Gastroesophageal sphincter (tissue), 4 donors: ENCODE results near the gene NEDD4L. TPM values are rescaled to one million over a fixed set of nuclear protein-coding genes. Genes with fewer than 3 reads are reported as not detected.

Experiments used
- ATAC-seq: fragments of 150-250 bp; one replicate; pipeline ENCODE4 v1.9.1; 2016; ENCODE audit warnings: mild to moderate bottlenecking, moderate library complexity
- H3K27ac ChIP-seq, 4 donors: fragments of 200-600 bp; sonication (generic) in 3 of 4; 1 replicate in 3 of 4; 2 replicates in 1 of 4; pipeline ENCODE4 v1.5.1; 2016 to 2019
- H3K27me3 ChIP-seq: fragments of 200-600 bp; sonication (generic); one replicate; pipeline ENCODE4 v1.5.1; 2019
- H3K36me3 ChIP-seq, 2 donors: fragments of 200-600 bp; sonication (generic); one replicate each; pipeline ENCODE4 v1.5.1; 2019; ENCODE audit warnings: control low read depth in 1 of 2
- H3K4me1 ChIP-seq, 3 donors: fragments of 200-600 bp; sonication (generic); 1 replicate in 2 of 3; 2 replicates in 1 of 3; pipeline ENCODE4 v1.5.1; 2016 to 2019; ENCODE audit warnings: control low read depth in 2 of 3
- H3K4me3 ChIP-seq, 2 donors: fragments of 200-600 bp; sonication (generic); one replicate each; pipeline ENCODE4 v1.5.1; 2019; ENCODE audit warnings: mild to moderate bottlenecking in 1 of 2, moderate library complexity in 1 of 2
- H3K9me3 ChIP-seq, 3 donors: fragments of 200-600 bp; sonication (generic); one replicate each; pipeline ENCODE4 v1.5.1; 2017 to 2019; ENCODE audit warnings: control low read depth in 2 of 3
- CTCF ChIP-seq, 4 experiments: fragments of 200-600 bp in 2 of 4; fragments of 450-650 bp in 2 of 4; sonication (generic) in 1 of 4; IDR thresholded peaks; one replicate each; pipeline ENCODE4 v1.5.1; 2017 to 2019; ENCODE audit warnings: antibody characterized with exemption in 4 of 4, mild to moderate bottlenecking in 2 of 4, moderate library complexity in 2 of 4
- EP300 ChIP-seq: sonication (generic); formaldehyde crosslinking; IDR thresholded peaks from one replicate; pipeline ENCODE4 v1.6.1; 2017; ENCODE audit warnings: antibody characterized with exemption, mild to moderate bottlenecking
- POLR2A ChIP-seq, 2 donors: fragments of 450-650 bp; IDR thresholded peaks; one replicate each; pipeline ENCODE4 v1.6.1; 2017; ENCODE audit warnings: antibody characterized with exemption in 2 of 2, mild to moderate bottlenecking in 2 of 2, moderate library complexity in 1 of 2
- POLR2AphosphoS5 ChIP-seq: sonication (generic); formaldehyde crosslinking; IDR thresholded peaks from one replicate; pipeline ENCODE4 v1.6.1; 2017; ENCODE audit warnings: antibody characterized with exemption
- WGBS, 2 donors: methylation state at CpG; one replicate each; pipeline ENCODE4 v1.1.5; 2018; ENCODE audit warnings: low coverage in 1 of 2; 5-methylcytosine and 5-hydroxymethylcytosine counted together
- total RNA-seq, 4 donors: library from RNA; depleted of rRNA; stranded (reverse); fragments of >200 nt; gene quantifications; one replicate each; pipeline ENCODE4 v1.1.0, GENCODE V29; 2016

Gene NEDD4L
- total RNA-seq, 4 donors from 2014 or later = 37.0 to 50.9 (median 43.0) TPM

GRCh38 chr18:58370038-58370580 lies 326.1 kb downstream of the NEDD4L start:
- peaks cover 0 to 96% of the 10 kb centered on the region in 2 donors for H3K36me3 ChIP-seq
- no peak overlapping the region for H3K4me3 ChIP-seq
- no peaks in the 10 kb centered on the region for H3K9me3 ChIP-seq
- ATAC-seq = no peak
- H3K4me1 ChIP-seq = no peaks in the 10 kb centered on the region
- H3K27me3 ChIP-seq = no peaks in the 10 kb centered on the region
- TF ChIP-seq POLR2AphosphoS5 (no peak), EP300 (no peak), CTCF (IDR thresholded peaks at IDR 0.05) (no peak), POLR2A (IDR thresholded peaks at IDR 0.05) (no peak)
- H3K27ac ChIP-seq = no peak overlapping the region
- WGBS, 2 donors = 92 to 93% methylated on average over 8 to 10 of the region's 10 CpGs

GRCh38 chr18:58370612-58371011 lies 326.6 kb downstream of the NEDD4L start:
- no peak for TF ChIP-seq POLR2AphosphoS5
- TF ChIP-seq EP300 = no peak
- no peaks in the 10 kb centered on the region for H3K27me3 ChIP-seq
- no peak for ATAC-seq
- H3K36me3 ChIP-seq = peaks cover 0 to 96% of the 10 kb centered on the region in 2 donors
- H3K27ac ChIP-seq = no peak overlapping the region
- H3K4me1 ChIP-seq = no peaks in the 10 kb centered on the region
- 81 to 91% methylated on average over 4 of the region's 5 CpGs for WGBS, 2 donors
- H3K9me3 ChIP-seq = no peaks in the 10 kb centered on the region
- no peak overlapping the region for H3K4me3 ChIP-seq

GRCh38 chr18:58373481-58373880 lies 329.5 kb downstream of the NEDD4L start:
- no peaks in the 10 kb centered on the region for H3K4me1 ChIP-seq
- H3K4me3 ChIP-seq = no peak overlapping the region
- H3K27ac ChIP-seq = no peak overlapping the region
- whole genome bisulfite sequencing, 2 donors = 78 to 88% methylated on average over 5 of the region's 5 CpGs
- TF ChIP-seq POLR2A (IDR thresholded peaks at IDR 0.05) (no peak), EP300 (no peak), CTCF (IDR thresholded peaks at IDR 0.05) (no peak), POLR2AphosphoS5 (no peak)
- H3K9me3 ChIP-seq = no peaks in the 10 kb centered on the region
- no peaks in the 10 kb centered on the region for H3K27me3 ChIP-seq
- ATAC-seq = no peak
- peaks cover 0 to 91% of the 10 kb centered on the region in 2 donors for H3K36me3 ChIP-seq

GRCh38 chr18:58375051-58375450 lies 331.0 kb downstream of the NEDD4L start:
- H3K4me1 ChIP-seq = no peaks in the 10 kb centered on the region
- TF ChIP-seq CTCF (IDR thresholded peaks at IDR 0.05) (no peak), POLR2AphosphoS5 (no peak), EP300 (no peak), POLR2A (IDR thresholded peaks at IDR 0.05) (no peak)
- H3K4me3 ChIP-seq = no peak overlapping the region
- H3K36me3 ChIP-seq = peaks cover 0 to 88% of the 10 kb centered on the region in 2 donors
- no peak overlapping the region for H3K27ac ChIP-seq
- ATAC-seq = no peak
- H3K9me3 ChIP-seq = no peaks in the 10 kb centered on the region
- no peaks in the 10 kb centered on the region for H3K27me3 ChIP-seq
- 97 to 98% methylated on average over 8 of the region's 8 CpGs for WGBS, 2 donors

GRCh38 chr18:58378411-58379379 lies 334.7 kb downstream of the NEDD4L start:
- TF ChIP-seq EP300 (no peak), POLR2AphosphoS5 (no peak), CTCF (IDR thresholded peaks at IDR 0.05) (no peak), POLR2A (IDR thresholded peaks at IDR 0.05) (no peak)
- H3K27ac ChIP-seq = no peak overlapping the region
- H3K9me3 ChIP-seq = no peaks in the 10 kb centered on the region
- no peaks in the 10 kb centered on the region for H3K4me1 ChIP-seq
- no peaks in the 10 kb centered on the region for H3K27me3 ChIP-seq
- H3K4me3 ChIP-seq = no peak overlapping the region
- WGBS, 2 donors = 84 to 85% methylated on average over 12 to 15 of the region's 28 CpGs
- ATAC-seq = no peak
- peaks cover 0 to 73% of the 10 kb centered on the region in 2 donors for H3K36me3 ChIP-seq
